C4-2B (cell line): ENCODE data around the gene NEAT1.

Source experiments
- H3K27ac ChIP-seq: fragments of 450-650 bp; 2 replicates; pipeline ENCODE4 v1.5.1; 2017
- CTCF ChIP-seq: fragments of 450-650 bp; conservative IDR thresholded peaks from 2 replicates; pipeline ENCODE4 v1.5.1; 2017; ENCODE audit warnings: mild to moderate bottlenecking
- ZFX ChIP-seq: fragments of 450-650 bp; IDR thresholded peaks from 2 replicates; pipeline ENCODE4 v1.6.1; 2017

NEAT1 gene

GRCh38 chr11:65417702-65418430 lies 4.7 kb upstream of the NEAT1 start:
- TF ChIP-seq ZFX (no peak), CTCF (no peak)
- peak overlapping the region; percentile 99 for H3K27ac ChIP-seq

GRCh38 chr11:65418431-65418680 lies 4.2 kb upstream of the NEAT1 start:
- TF ChIP-seq ZFX (no peak), CTCF (no peak)
- peak overlapping the region; percentile 99 for H3K27ac ChIP-seq

- H3K27ac ChIP-seq = peak overlapping the region; percentile 99
- TF ChIP-seq CTCF (no peak), ZFX (peak; percentile 89; the same call in 1 of the 2 replicates)
Measured at GRCh38 chr11:65418681-65419459, 3.7 kb upstream of the NEAT1 start.

- TF ChIP-seq CTCF (no peak), ZFX (peak; percentile 25; the same call in 1 of the 2 replicates)
Measured at GRCh38 chr11:65419460-65419771, 3.2 kb upstream of the NEAT1 start.

GRCh38 chr11:65419772-65420481 lies 2.7 kb upstream of the NEAT1 start:
- H3K27ac ChIP-seq = peak overlapping the region; percentile 99

More at GRCh38 chr11:65419460-65419771, 3.2 kb upstream of the NEAT1 start:
- peak overlapping the region; percentile 99 for H3K27ac ChIP-seq

GRCh38 chr11:65420506-65420905 lies 2.1 kb upstream of the NEAT1 start:
- H3K27ac ChIP-seq = peak overlapping the region; percentile 99
- no peak for TF ChIP-seq CTCF
- no peak for TF ChIP-seq ZFX

More at GRCh38 chr11:65419772-65420481, 2.7 kb upstream of the NEAT1 start:
- TF ChIP-seq ZFX (no peak), CTCF (no peak)
